NB4 (cell line): ENCODE data around the gene ATP2B3.

Source experiments
- MYC ChIP-seq: IDR thresholded peaks from 2 replicates; pipeline ENCODE4 v1.6.1; 2011; ENCODE audit warnings: low read depth, low read length
- TF ChIP-seq, protein P1 (sequence below): IDR thresholded peaks from one replicate; pipeline ENCODE4 v1.5.1; 2012; ENCODE audit warnings: low read depth, low read length

DNA sequence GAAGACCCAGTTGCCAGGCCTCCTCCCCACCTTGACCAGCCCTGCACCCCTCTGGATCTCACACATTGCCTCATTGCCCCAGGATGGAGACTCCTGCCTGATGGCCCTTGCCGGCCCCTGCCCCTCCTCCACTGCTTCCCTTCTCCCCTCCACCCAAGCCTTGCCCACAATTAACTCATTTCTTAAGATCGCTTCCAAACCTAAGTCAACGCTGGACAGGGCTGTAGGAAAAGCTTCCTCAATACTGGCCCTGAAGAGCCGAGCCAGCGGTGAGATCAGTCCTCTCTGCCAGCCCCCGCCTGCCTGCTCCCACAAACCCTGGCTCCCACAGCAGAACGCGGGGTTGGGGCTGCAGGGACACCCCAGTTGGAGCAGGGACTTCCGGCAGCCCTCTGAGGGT, 39.5 kb upstream of the ATP2B3 start:
- TF ChIP-seq, protein P1, sequence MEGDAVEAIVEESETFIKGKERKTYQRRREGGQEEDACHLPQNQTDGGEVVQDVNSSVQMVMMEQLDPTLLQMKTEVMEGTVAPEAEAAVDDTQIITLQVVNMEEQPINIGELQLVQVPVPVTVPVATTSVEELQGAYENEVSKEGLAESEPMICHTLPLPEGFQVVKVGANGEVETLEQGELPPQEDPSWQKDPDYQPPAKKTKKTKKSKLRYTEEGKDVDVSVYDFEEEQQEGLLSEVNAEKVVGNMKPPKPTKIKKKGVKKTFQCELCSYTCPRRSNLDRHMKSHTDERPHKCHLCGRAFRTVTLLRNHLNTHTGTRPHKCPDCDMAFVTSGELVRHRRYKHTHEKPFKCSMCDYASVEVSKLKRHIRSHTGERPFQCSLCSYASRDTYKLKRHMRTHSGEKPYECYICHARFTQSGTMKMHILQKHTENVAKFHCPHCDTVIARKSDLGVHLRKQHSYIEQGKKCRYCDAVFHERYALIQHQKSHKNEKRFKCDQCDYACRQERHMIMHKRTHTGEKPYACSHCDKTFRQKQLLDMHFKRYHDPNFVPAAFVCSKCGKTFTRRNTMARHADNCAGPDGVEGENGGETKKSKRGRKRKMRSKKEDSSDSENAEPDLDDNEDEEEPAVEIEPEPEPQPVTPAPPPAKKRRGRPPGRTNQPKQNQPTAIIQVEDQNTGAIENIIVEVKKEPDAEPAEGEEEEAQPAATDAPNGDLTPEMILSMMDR = no peak
- TF ChIP-seq MYC = no peak
